Activated CD4-positive, alpha-beta T cell treated with anti-CD3 and anti-CD28 coated beads for 24 hours (primary cell): Measurements from ENCODE around the gene TGM4.
"Not testable (repeated sequence)": the region's sequence is repeated elsewhere in the genome, so short reads cannot be mapped to it uniquely, and the experiment has no call there.

Experiments
- DNase-seq, 2 donors: peaks; one replicate each; pipeline ENCODE4 v3.0.0-alpha.2; 2020; ENCODE audit warnings: low read depth in 2 of 2

TGM4 gene

DNA sequence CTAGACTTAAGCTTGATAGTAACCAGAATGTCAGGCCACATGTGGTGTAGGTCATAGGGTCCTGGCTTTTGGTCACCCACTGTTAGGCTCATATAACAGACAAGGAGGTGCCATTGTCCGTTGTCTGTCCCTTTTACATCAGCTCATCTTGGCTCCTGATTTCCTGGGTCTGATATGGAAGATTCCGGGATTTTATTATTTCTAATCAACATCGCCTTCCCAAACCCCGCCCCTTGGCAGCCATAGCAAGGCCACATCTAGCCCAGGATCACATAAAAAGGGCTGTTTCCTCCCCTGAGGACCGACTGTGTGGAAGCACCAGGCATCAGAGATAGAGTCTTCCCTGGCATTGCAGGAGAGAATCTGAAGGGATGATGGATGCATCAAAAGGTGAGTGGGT, at the start of gene TGM4:
Gene TGM4, plus strand, starts transcription at position 301 of the 400 bp plus-strand sequence. Its CDS starts 71 bp downstream, at position 372.
- no peak for DNase-seq

DNA sequence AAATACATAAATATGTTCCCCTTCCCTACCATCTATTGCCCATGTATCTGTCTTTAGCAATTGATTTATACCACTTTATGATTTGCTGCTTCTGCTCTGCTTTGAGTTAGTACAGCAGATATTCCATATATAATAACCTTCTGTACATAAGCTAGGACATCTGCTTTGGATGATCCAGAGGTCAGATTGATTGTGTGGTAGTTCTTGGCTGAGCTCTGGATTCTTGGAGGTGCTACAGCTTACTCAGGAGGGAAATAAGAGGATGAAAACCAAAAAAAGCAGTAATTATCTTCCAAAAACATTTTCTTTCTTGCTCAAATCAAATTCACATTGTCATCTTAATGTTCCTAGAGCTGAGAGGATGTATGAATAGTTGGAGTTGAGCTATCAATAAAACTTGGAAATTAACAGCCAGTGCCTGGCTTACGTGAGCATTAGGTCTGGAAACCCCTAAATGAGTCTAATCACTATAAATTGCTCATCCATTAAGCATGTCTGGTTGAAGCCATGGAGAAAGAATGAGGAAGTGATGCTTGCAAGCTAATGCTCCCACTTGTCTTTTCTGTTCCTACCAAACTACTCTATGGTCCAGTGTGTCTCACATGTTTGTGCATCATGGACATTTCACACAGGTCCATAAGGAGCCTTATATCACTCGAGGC, 49.0 kb upstream of the TGM4 start:
- no peak for DNase-seq

DNA sequence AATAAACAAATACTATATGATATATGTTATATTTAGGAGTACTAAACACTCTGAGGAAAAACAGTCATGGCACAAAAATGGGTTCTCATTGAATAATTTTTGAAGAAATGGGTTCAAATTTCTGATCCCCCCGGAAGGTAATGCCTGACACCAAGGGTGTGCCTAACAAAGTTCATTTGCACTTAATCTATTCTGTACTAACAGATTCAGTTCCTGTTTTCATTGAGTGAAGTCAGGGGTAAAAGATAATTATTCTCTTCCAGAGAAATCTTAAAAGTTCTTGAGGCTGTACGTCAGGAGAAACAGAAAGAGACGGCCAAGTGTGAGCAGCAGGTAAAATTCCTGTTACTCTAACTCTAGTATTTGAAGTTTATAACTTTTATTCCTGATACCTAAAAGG, 47.2 kb upstream of the TGM4 start:
- DNase-seq = no peak

DNA sequence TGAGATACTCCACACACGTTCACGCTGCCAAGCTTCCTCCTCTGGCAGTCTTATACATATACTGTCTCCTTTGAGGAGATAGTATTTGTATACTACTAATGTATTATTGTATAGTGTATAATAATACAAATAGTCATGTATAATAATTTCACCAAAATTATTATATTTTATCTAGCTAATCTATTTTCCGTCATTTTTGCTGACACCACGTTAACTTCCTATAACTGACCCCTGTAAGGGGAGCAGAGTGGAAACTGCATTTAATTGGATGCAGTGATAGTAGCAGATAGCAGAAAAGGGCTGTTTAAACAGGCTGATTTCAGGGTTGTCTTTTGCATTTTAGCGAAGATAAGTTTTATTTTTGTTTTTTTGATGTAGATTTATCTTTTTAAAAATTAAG, 43.2 kb upstream of the TGM4 start:
- no peak for DNase-seq

DNA sequence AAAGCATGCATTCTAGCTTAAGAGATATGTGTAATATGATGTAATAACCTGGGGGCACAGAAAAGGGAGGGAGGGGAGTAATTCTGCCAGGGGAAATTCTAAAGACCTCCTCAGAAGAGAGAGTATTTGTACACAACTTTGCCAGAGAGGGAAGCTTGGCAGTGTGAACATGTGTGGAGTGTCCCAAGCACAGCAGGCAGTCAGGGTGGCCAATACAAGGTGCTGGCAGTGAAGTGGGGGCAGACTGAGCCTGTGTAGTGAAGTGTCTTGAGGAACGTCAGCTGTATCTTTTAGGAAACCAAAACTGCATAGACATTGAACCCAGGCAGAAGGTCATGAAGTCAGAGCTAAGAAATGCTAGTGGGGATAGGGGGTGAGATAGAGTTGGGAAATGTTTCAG, 42.4 kb upstream of the TGM4 start:
- no peak for DNase-seq

DNA sequence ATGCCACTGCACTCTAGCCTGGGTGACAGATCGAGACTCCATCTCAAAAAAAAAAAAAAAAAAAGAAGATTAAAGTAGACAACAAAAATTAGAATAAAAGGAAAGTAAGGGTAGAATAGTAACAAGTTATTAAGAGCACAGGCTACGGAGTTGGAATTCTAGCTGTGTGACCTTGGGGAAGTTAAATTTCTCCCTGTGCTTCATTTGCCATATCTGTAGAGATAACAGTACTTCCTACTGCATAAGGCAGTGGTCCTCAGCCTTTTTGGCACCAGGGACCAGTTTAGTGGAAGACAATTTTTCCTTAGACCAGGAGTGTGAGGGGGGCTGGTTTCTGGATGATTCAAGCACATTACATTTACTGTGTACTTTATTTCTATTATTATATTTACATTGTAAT, 41.4 kb upstream of the TGM4 start:
- no peak for DNase-seq

DNA sequence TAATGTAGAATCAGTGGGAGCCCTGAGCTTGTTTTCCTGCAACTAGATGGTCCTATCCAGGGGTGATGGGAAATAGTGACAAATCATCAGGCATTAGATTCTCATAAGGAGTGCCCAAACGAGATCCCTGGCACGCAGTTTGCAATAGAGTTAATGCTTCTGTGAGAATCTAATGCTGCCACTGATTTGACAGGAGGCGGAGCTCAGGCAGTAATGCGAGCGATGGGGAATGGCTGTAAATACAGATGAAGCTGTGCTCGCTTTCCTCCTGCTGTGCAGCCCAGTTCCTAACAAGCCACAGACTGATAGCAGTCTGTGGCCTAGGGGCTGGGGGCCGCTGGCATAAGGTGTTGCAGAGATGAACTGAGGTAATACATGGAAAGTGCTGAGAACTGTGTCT, 41.0 kb upstream of the TGM4 start:
- DNase-seq = no peak

DNA sequence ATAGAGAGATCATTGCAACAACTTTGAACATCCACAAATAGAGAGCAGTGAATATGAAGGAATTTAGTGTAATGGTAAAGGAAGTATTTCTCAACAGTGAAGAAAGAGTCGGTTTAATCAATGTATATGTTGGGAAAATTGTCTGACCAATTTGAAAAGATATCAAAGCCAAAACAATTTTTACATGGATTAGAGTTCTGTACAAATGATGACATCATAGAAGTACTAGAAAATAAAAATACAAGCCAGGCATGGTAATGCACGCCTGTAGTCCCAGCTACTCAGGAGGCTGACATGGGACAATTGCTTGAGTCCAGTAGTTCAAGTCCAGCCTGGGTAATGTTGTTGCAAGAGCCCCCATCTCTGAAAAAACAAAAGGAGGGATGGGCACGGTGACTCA, 38.7 kb upstream of the TGM4 start:
- DNase-seq = no peak

DNA sequence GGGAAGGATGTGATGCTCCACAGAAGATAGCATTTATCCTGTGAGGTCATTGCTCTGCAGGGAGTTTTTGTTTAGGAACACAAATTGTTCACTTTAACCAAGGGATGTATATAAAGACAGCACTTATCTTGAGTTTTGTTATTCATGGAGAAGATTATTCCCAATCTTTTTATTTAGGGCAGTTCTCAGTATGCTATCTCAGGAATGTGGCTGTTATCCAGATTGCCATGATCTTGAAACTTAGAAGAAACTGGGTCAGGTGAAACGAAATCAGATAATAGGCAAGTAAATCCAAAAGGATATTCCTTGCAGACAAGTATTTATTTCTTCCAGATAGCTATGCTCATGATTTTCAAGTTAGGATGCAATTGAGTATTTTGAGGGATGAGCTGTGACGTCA, 32.0 kb upstream of the TGM4 start:
- DNase-seq = no peak

DNA sequence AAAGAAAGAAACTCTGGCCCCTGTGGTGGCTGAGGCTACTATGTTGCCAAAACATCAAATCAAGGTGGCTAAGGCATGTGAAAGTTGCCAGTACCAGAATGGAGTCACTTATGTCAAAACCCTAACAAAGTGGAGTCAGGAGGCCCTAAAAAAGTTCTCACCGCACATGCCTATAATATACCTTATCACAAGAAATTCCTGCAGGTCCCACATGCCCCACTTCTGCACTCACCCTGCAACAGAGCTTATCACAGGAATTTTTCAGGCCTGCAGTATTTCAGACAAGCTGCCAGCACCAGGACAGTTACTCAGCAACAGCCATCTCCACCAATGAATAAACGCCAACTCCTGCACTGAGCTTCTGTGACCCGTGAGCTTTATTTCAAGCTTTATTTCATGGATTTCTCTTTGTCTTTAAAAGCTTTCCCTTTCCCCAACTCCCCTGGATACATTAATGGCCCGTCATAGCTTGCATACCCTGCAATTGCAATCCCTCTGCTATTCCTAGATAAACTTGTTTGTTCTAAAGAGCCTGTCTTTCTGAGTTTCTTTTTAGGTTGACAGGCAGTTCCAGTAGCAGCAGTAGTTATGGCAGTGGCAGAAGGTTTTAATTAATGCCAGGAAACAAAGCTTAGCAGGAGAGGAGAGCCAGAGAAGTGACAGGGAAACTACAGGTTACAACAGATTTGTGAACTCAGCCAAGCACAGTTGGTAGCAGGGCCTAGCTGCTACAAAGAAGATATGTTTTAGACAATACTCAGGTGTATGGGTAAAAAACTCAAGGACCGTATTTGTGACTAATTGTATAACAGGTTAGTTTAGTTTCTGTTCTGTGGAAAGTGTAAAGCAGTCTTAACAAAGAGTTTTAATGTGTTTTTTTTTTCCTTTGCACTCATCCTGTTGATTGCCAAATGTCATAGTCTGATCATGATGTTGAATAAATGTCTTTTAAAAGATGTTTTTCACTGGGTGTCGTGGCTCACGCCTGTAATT, 28.6 kb upstream of the TGM4 start:
- no peak for DNase-seq

DNA sequence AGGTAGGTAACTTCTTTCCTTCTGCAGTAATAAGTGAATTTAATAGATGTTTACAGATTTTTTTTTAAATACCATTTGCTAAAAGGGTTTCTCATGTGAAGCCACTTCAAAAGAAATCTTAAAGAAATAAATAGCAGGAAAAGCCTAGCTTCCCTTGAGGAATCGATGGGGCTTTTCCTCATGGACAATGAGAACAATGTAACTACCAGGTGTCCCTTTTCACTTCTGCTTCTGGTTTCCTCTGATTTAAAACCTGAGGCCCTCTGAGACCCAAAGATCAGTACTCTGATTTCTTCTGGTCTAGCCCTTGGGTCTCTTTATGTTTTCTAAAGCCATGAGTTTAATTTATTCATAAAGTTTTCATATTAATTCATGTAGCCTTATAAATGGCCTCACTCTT, 25.8 kb upstream of the TGM4 start:
- DNase-seq = no peak

DNA sequence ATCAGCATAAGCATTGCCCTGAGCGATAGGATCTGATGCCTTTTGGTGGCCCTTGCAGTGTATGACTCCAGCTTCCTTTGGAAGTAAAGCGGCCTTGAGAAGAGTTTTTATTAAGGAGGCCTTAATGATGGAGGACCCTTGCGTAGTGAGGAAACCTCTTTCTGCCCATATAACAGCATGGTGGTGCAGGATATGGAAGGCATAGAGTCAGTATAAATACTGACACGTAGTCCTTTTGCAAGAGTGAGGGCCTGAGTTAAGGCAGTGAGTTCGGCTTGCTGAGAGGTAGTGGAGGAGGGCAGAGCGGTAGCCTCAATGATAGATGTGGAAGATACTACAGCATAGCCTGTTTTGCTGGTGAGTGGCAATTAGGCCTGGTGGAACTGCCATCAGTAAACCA, 17.7 kb upstream of the TGM4 start:
- not testable (repeated sequence) for DNase-seq

DNA sequence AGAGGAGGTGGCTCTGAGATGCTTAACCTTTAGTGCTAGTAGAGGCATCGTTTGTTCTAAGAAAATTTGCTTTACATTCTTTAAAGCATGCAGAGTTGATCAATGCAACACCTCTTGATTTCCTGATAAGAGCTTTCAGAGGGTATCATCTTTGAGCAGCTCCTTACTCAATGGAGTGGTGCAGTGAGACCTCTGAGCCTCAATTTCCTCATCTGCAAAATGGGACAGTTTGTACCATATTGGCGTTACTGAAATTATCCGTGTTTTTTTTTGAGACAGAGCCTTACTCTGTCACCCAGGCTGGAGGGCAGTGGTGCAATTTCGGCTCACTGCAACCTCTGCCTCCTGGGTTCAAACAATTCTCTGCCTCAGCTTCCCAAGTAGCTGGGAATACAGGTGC, 14.3 kb upstream of the TGM4 start:
- DNase-seq = no peak

DNA sequence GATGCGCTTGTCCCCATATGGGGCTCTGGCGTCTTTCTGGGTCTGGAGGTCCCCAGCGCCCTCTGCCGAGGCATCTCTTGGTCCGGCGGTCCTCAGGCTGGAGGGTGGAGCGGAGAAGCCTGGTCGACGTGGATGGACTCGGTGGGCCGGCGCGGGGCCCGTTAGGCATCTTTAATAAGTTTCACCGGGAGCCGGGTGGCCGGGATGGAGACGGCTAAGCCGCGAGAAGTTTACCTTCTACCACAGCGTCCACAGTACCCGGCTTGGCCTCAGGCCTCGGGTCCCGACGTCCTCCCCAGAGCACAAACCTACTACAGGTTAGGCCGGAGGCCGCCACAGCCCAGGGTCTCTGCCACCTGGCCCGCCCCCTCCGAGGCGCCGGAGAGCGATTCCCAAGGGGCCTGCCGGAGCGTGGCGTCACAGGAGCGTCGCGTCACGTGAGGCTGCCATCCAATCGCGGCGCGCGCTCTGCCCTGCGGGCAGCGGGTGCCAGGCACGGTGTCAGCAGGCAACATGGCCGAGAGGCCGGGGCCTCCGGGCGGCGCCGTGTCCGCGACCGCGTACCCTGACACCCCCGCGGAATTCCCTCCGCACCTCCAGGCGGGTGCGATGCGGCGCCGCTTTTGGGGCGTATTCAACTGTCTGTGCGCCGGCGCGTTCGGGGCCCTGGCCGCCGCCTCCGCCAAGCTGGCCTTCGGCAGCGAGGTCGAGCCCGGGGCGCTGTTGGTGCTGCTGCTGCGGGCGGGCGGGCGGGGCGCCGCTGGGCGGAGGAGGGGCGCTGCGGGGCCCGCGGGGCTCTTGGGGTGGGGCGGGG, 12.8 kb upstream of the TGM4 start, which contains the start of gene TMEM42:
Gene TMEM42, plus strand, starts transcription at position 501 of the 814 bp plus-strand sequence. Its CDS starts 13 bp downstream, at position 514.
- DNase-seq = peak; percentile 73 to 82

DNA sequence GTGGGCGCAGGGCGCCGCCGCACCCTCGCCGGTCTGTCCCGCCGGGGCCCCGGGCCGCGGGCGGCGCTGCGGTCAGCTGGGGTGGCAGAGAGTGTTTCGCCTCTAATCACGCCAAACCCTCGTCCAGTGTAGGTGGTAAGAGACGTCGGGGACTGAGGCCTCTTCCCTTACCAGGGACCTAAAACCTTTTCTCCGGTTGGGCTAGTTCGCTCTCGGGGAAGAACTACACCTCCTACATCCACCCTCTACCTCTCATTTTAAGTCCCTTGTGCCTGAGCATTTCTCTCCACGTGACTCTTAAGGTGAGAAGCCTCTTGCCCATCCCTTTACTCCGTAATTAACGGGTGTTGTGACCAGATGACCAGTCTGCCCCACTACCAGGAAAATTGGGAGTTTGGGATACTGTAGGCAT, 12.2 kb upstream of the TGM4 start:
- no peak for DNase-seq

DNA sequence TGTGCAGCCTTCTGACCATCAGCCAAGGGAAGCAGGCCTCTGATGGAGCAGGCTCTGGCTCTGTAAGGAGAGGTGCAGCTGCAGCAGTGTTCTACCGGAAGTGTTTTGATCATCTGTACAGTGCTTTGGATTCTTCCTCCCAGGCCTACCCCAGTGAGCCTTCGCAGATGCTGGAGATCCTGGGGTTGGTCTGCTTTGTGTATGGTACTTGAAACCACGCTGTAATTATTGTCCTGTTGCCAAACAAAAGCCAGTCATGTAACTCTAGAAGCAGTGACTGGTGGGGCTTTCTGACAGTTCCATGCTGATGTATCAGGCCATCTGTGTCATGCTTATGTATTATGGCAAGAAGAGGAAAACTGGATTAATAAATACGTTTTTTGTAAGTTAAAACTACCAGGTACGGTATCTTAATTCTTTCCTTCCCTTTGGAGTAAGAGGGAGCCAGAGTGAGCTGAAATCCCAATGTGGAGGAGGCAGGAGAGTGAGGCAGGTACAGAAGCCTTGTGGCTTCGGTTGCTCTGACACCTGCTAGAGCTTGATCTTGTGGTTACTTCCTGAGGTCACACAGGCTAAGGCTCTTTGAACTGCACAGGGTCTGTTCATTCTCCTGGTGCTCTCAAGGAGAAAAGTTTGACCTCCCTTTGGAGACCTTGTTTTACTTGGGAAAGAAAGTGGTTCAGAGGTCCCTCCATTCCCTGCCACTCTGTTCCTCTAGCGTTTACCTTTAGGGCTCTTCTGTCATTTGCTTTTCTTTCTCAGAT, 9.0 kb upstream of the TGM4 start:
- no peak for DNase-seq

DNA sequence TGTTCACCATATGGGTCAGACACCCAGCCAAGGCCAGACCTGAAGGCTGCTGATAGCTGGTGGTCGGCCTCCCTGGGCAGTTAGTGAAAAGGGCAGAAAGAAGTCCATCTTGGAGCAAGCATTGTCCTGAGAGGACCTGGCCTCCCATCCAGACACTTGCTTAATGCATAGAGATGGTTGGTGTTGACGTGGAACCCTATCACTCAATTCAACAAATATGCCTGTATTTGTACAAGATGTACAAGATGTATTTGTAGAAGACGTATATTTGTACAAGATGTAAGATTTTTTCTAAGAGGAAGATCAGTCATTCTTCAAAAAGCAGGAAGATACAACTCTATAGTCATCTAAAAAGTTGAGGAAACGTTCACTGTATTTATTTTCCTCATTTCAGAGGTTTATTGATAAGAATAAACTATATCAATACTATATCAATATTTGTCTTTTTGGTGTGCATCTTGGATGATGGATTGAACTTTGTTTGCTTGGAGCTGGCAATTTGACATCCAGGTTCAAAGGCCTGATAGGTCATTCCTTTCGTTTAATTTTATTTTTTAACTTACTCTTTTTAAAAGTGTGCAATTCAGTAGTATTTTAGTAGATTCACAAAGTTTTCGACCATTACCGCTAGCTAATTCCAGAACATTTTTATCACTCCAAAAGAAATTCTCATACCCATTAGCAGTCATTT, 6.8 kb upstream of the TGM4 start:
- no peak for DNase-seq

DNA sequence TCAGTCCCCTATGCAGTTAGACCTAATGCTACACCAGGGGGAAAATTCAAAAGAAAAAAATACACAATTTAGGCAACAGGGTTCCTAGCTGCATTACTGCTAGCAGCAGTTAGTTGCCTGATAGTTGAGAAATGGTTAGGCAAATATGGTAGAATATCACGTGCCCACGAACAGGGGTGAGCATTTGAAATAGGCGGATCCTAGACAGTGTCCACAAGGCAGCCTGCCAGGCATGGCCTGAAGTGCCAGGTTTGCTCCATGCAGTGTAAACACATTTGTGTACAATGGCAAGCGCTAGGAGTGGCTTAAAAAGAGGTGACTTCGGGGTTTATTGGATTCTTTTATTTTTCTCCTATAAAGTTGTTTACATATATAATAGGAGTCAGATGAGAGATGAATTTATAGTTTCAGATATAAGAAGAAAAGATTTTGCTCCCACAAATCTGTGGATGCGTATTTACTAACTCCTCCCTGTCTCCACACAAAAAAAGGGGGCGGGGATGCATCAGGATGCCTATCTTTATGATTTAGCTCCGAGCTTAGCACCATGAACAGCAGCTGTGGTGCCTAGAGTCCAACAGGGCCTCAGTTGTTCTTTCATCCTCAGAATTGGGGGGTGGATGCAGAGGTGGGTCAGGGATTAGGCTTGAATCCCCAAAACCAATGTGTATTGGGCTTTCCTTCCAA, 3.9 kb upstream of the TGM4 start:
- no peak for DNase-seq

DNA sequence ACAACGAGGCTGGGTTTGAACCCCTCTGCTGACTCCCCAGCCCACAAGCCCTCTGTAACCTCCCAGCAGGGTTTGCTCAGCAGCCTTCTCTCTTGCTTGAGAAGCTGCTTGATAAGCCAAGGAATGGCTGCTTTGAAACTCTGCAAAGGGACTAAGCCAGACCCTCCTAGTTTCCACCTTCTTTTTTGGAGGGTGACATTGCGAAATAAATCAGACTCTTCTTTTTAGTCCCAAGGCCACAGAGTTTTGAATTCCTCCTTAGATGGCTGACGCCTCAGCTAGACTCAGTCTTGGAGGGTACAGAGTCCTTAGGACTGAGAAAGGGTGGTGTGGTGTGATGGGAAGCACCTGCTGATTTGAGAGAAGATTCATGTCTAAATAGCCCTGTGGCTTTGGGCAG, 1.2 kb downstream of the TGM4 start:
- no peak for DNase-seq

DNA sequence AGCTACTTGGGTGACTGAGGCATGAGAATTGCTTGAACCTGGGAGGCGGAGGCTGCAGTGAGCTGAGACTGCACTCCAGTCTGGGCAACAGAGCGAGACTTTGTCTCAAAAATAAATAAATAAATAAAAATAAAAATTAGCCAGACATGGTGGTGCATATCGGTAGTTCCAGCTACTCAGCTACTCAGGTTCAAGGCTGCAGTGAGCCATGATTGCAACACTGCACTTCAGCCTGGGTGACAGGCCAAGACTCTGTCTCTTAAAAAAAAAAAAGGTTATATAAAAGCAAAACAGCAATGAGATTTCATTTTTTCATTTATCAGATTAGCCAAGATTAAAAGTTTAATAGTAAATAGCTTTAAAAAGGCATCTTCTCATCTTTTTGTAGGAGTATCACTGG, 2.9 kb downstream of the TGM4 start:
- DNase-seq = no peak
